ENCODE data around the gene MCF2. TPM values are rescaled to one million over a fixed set of nuclear protein-coding genes. Genes with fewer than 3 reads are reported as not detected.

MCF2 gene
- total RNA-seq, 1 experiment from 2014 or later: 0.15 TPM

GRCh38 chrX:139720136-139720535 lies 12.2 kb upstream of the MCF2 start (continued):
- TF ChIP-seq MAX (IDR thresholded peaks at IDR 0.05): no peak
- no peak for TF ChIP-seq CTCF (IDR thresholded peaks at IDR 0.05 in 2 of 3, conservative IDR thresholded peaks at IDR 0.05 in 1 of 3; ENCODE audit: borderline replicate concordance in 1 of 3, insufficient read depth in 1 of 3, low read depth in 2 of 3, low read length in 2 of 3)
- TF ChIP-seq CEBPB (IDR thresholded peaks at IDR 0.05; ENCODE audit: low read depth): no peak
- TF ChIP-seq JUND (IDR thresholded peaks at IDR 0.05): no peak
- TF ChIP-seq CBX3 (IDR thresholded peaks at IDR 0.05; ENCODE audit: low read depth): no peak

- DNase-seq (ENCODE audit: low read depth, low spot score) (no peak), ATAC-seq (no peak)
- no peak overlapping the region for H3K27ac ChIP-seq (ENCODE audit: low read depth, low read length)
- H3K36me3 ChIP-seq (ENCODE audit: control insufficient read depth in 1 of 2, insufficient read depth in 2 of 2, low read length in 2 of 2): no peaks in the 10 kb centered on the region
- H4K20me1 ChIP-seq (ENCODE audit: insufficient read depth): no peaks in the 10 kb centered on the region
- no peaks in the 10 kb centered on the region for H3K27me3 ChIP-seq (ENCODE audit: insufficient read depth, low read length)
- ChIA-PET POLR2A (no interaction called here), CTCF (no interaction called here), RAD21 (ENCODE audit: low non-redundant PET in 1 of 2, low total read pairs in 2 of 2, uncharacterized antibody in 2 of 2, unreplicated experiment in 2 of 2) (no interaction called here)
- no peak overlapping the region for H3K4me2 ChIP-seq (ENCODE audit: low read length)
- H2AFZ ChIP-seq (ENCODE audit: low read depth, low read length, poor library complexity, severe bottlenecking): no peak overlapping the region
- TF ChIP-seq POLR2A (IDR thresholded peaks at IDR 0.05; ENCODE audit: borderline replicate concordance, extremely low read depth, insufficient read depth, insufficient read length) (no peak), YY1 (IDR thresholded peaks at IDR 0.05; ENCODE audit: extremely low read depth, insufficient replicate concordance, low read depth, low read length) (no peak), EZH2phosphoT487 (IDR thresholded peaks at IDR 0.05; ENCODE audit: borderline replicate concordance) (no peak), SP1 (IDR thresholded peaks at IDR 0.05; ENCODE audit: low read depth) (no peak), EGR1 (IDR thresholded peaks at IDR 0.05; ENCODE audit: low read depth) (no peak), EZH2 (IDR thresholded peaks at IDR 0.05) (no peak), SIN3A (IDR thresholded peaks at IDR 0.05; ENCODE audit: low read depth) (no peak), ELF1 (IDR thresholded peaks at IDR 0.05; ENCODE audit: borderline replicate concordance, low read depth) (no peak), POLR2AphosphoS5 (IDR thresholded peaks at IDR 0.05; ENCODE audit: low read depth, low read length) (no peak), TCF7L2 (IDR thresholded peaks at IDR 0.05; ENCODE audit: borderline replicate concordance, extremely low read depth, insufficient read depth, insufficient read length) (no peak), MAX (IDR thresholded peaks at IDR 0.05) (no peak), CEBPB (IDR thresholded peaks at IDR 0.05; ENCODE audit: low read depth) (no peak), JUND (IDR thresholded peaks at IDR 0.05) (no peak), FOSL1 (IDR thresholded peaks at IDR 0.05; ENCODE audit: low read depth) (no peak), RAD21 (IDR thresholded peaks at IDR 0.05; ENCODE audit: low read depth) (no peak)
- TF ChIP-seq, protein P1, sequence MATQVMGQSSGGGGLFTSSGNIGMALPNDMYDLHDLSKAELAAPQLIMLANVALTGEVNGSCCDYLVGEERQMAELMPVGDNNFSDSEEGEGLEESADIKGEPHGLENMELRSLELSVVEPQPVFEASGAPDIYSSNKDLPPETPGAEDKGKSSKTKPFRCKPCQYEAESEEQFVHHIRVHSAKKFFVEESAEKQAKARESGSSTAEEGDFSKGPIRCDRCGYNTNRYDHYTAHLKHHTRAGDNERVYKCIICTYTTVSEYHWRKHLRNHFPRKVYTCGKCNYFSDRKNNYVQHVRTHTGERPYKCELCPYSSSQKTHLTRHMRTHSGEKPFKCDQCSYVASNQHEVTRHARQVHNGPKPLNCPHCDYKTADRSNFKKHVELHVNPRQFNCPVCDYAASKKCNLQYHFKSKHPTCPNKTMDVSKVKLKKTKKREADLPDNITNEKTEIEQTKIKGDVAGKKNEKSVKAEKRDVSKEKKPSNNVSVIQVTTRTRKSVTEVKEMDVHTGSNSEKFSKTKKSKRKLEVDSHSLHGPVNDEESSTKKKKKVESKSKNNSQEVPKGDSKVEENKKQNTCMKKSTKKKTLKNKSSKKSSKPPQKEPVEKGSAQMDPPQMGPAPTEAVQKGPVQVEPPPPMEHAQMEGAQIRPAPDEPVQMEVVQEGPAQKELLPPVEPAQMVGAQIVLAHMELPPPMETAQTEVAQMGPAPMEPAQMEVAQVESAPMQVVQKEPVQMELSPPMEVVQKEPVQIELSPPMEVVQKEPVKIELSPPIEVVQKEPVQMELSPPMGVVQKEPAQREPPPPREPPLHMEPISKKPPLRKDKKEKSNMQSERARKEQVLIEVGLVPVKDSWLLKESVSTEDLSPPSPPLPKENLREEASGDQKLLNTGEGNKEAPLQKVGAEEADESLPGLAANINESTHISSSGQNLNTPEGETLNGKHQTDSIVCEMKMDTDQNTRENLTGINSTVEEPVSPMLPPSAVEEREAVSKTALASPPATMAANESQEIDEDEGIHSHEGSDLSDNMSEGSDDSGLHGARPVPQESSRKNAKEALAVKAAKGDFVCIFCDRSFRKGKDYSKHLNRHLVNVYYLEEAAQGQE (IDR thresholded peaks at IDR 0.05; ENCODE audit: low read depth): no peak
- H3K4me1 ChIP-seq (ENCODE audit: control insufficient read depth in 1 of 2, insufficient read depth in 2 of 2, low read length in 2 of 2): no peaks in the 10 kb centered on the region
- no peaks in the 10 kb centered on the region for H3K9me3 ChIP-seq (ENCODE audit: control insufficient read depth in 1 of 2, insufficient read depth in 1 of 2, low read depth in 1 of 2, low read length in 2 of 2)
- H3K79me2 ChIP-seq (ENCODE audit: insufficient read depth, low read length): no peaks in the 10 kb centered on the region
- no peak overlapping the region for H3K9ac ChIP-seq (ENCODE audit: low read length)
- no TSS peak for BruUV-seq (replicated peaks)
- no peak overlapping the region for H3K4me3 ChIP-seq (replicated peaks in 1 of 2; ENCODE audit: low read depth in 1 of 2, low read length in 2 of 2)
- intact Hi-C loops (cut with micrococcal nuclease): no loop called here
- H3K9me2 ChIP-seq (ENCODE audit: insufficient read depth): no peaks in the 10 kb centered on the region
Measured at GRCh38 chrX:139702658-139703057, 5.3 kb downstream of the MCF2 start.

Data from HCT116 (cell line).